Measurements from ENCODE around the gene PTGS2.

DNA sequence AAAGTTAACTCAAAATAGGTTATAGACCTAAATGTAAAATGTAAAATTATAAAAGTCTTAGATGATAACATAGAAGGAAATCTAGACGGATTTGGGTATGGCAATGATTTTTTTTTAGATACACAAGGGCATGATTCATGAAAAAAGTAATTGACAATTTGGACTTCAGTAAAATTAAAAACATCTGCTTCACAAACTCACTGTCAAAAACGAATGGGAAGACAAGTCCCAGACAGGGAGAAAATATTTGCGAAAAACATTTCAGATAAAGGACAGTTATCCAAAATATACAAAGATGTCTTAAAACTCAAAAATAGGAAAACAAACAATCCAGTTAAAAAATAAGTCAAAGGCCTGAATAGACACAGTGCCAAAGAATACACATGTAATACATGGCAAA, 9.7 kb upstream of the PTGS2 start:
- TF ChIP-seq, protein P1, sequence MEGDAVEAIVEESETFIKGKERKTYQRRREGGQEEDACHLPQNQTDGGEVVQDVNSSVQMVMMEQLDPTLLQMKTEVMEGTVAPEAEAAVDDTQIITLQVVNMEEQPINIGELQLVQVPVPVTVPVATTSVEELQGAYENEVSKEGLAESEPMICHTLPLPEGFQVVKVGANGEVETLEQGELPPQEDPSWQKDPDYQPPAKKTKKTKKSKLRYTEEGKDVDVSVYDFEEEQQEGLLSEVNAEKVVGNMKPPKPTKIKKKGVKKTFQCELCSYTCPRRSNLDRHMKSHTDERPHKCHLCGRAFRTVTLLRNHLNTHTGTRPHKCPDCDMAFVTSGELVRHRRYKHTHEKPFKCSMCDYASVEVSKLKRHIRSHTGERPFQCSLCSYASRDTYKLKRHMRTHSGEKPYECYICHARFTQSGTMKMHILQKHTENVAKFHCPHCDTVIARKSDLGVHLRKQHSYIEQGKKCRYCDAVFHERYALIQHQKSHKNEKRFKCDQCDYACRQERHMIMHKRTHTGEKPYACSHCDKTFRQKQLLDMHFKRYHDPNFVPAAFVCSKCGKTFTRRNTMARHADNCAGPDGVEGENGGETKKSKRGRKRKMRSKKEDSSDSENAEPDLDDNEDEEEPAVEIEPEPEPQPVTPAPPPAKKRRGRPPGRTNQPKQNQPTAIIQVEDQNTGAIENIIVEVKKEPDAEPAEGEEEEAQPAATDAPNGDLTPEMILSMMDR (conservative IDR thresholded peaks at IDR 0.05; ENCODE audit: low read depth in 2 of 2), result no peak
- TF ChIP-seq EZH2 (IDR thresholded peaks at IDR 0.05; ENCODE audit: low read depth, unreplicated experiment) (no peak), EZH2phosphoT487 (IDR thresholded peaks at IDR 0.05; ENCODE audit: unreplicated experiment) (no peak), JUNB (IDR thresholded peaks at IDR 0.05; ENCODE audit: unreplicated experiment) (no peak), ZNF331 (CRISPR knock-in tag; IDR thresholded peaks at IDR 0.05; ENCODE audit: low read depth) (no peak), STAT1 (IDR thresholded peaks at IDR 0.05; ENCODE audit: unreplicated experiment) (no peak)
